GM18526 (cell line): ENCODE results near the gene MEGF9.

Source experiments
- POLR2A ChIP-seq: IDR thresholded peaks from 3 replicates; pipeline ENCODE4 v1.6.1; 2011; ENCODE audit not compliant: insufficient read length; ENCODE audit errors: extremely low read depth

The MEGF9 gene

GRCh38 chr9:120697448-120697847, 16.8 kb downstream of the MEGF9 start:
- TF ChIP-seq POLR2A: no peak

GRCh38 chr9:120696551-120697230, 17.6 kb downstream of the MEGF9 start:
- TF ChIP-seq POLR2A: no peak

GRCh38 chr9:120694559-120694958, 19.7 kb downstream of the MEGF9 start:
- no peak for TF ChIP-seq POLR2A

- TF ChIP-seq POLR2A: no peak
Measured at GRCh38 chr9:120693700-120694008, 20.6 kb downstream of the MEGF9 start.

- TF ChIP-seq POLR2A: no peak
Measured at GRCh38 chr9:120692901-120693699, 21.2 kb downstream of the MEGF9 start.

- no peak for TF ChIP-seq POLR2A
Measured at GRCh38 chr9:120690372-120690771, 23.9 kb downstream of the MEGF9 start.

- TF ChIP-seq POLR2A: no peak
Measured at GRCh38 chr9:120689860-120690259, 24.4 kb downstream of the MEGF9 start.

- no peak for TF ChIP-seq POLR2A
Measured at GRCh38 chr9:120688758-120689157, 25.5 kb downstream of the MEGF9 start.

- TF ChIP-seq POLR2A: no peak
Measured at GRCh38 chr9:120683150-120683549, 31.1 kb downstream of the MEGF9 start.

- no peak for TF ChIP-seq POLR2A
Measured at GRCh38 chr9:120681121-120681520, 33.1 kb downstream of the MEGF9 start.

GRCh38 chr9:120680579-120680978, 33.7 kb downstream of the MEGF9 start:
- TF ChIP-seq POLR2A: no peak

GRCh38 chr9:120680161-120680560, 34.1 kb downstream of the MEGF9 start:
- no peak for TF ChIP-seq POLR2A

- no peak for TF ChIP-seq POLR2A
Measured at GRCh38 chr9:120677965-120678364, 36.3 kb downstream of the MEGF9 start.

- no peak for TF ChIP-seq POLR2A
Measured at GRCh38 chr9:120676767-120677402, 37.4 kb downstream of the MEGF9 start.

GRCh38 chr9:120668399-120668798, 45.9 kb downstream of the MEGF9 start:
- TF ChIP-seq POLR2A: no peak

GRCh38 chr9:120663950-120664349, 50.3 kb downstream of the MEGF9 start:
- no peak for TF ChIP-seq POLR2A
